Neuronal stem cell (in vitro differentiated cells): ENCODE data around the gene FER.
A peak's percentile ranks its signal among the peaks of the same experiment; 100 is the strongest.

ENCODE experiments used
- DNase-seq: peaks from one replicate; pipeline ENCODE4 v3.0.0-alpha.2; 2013; ENCODE audit warnings: low spot score
- H2AFZ ChIP-seq: one replicate; pipeline ENCODE4 v1.6.1; 2013; ENCODE audit warnings: mild to moderate bottlenecking, low read length, inconsistent platforms
- H2AK5ac ChIP-seq: 2 replicates; pipeline ENCODE4 v1.6.1; 2013; ENCODE audit warnings: low read depth, mild to moderate bottlenecking, inconsistent platforms, low read length, moderate library complexity, mixed read lengths
- H2BK120ac ChIP-seq: 2 replicates; pipeline ENCODE4 v1.6.1; 2013; ENCODE audit warnings: low read depth, mild to moderate bottlenecking, inconsistent platforms, low read length, moderate library complexity, mixed read lengths
- H2BK12ac ChIP-seq: one replicate; pipeline ENCODE4 v1.6.1; 2013; ENCODE audit warnings: low read length, inconsistent platforms
- H2BK15ac ChIP-seq: 2 replicates; pipeline ENCODE4 v1.6.1; 2013; ENCODE audit warnings: mild to moderate bottlenecking, low read length, inconsistent platforms, mixed read lengths
- H2BK5ac ChIP-seq: one replicate; pipeline ENCODE4 v1.6.1; 2013; ENCODE audit warnings: inconsistent platforms, mild to moderate bottlenecking, low read length, moderate library complexity
- H3K14ac ChIP-seq: one replicate; pipeline ENCODE4 v1.6.1; 2013; ENCODE audit warnings: low read length, inconsistent platforms
- H3K18ac ChIP-seq: 2 replicates; pipeline ENCODE4 v1.6.1; 2013; ENCODE audit warnings: low read length, inconsistent platforms
- H3K23ac ChIP-seq: 2 replicates; pipeline ENCODE4 v1.6.1; 2013; ENCODE audit warnings: low read depth, mild to moderate bottlenecking, mixed read lengths, low read length, inconsistent platforms; ENCODE audit not compliant: poor library complexity
- H3K27ac ChIP-seq: replicated peaks from 3 replicates; pipeline ENCODE4 v1.5.1; 2013; ENCODE audit warnings: low read length, inconsistent platforms
- H3K27me3 ChIP-seq, 3 experiments: 2 replicates each; pipeline ENCODE4 v1.6.1; 2013; ENCODE audit warnings: low read length in 3 of 3, mild to moderate bottlenecking in 2 of 3, inconsistent platforms in 1 of 3, low read depth in 1 of 3, mixed read lengths in 1 of 3, moderate library complexity in 1 of 3; ENCODE audit not compliant: control insufficient read depth in 3 of 3, insufficient read depth in 3 of 3
- H3K36me3 ChIP-seq, 2 donors: replicated peaks in 1 of 2; 2 replicates each; pipeline ENCODE4 v1.6.1; 2013; ENCODE audit warnings: low read length in 2 of 2; ENCODE audit not compliant: control insufficient read depth in 2 of 2, insufficient read depth in 2 of 2
- H3K4ac ChIP-seq: 2 replicates; pipeline ENCODE4 v1.6.1; 2013; ENCODE audit warnings: inconsistent platforms, mild to moderate bottlenecking, low read length, moderate library complexity
- H3K4me1 ChIP-seq, 2 donors: 1 replicate in 1 of 2; 2 replicates in 1 of 2; pipeline ENCODE4 v1.6.1; 2013; ENCODE audit warnings: low read length in 2 of 2, low read depth in 1 of 2; ENCODE audit not compliant: control insufficient read depth in 2 of 2, insufficient read depth in 1 of 2
- H3K4me2 ChIP-seq: one replicate; pipeline ENCODE4 v1.6.1; 2013; ENCODE audit warnings: mild to moderate bottlenecking, low read length, inconsistent platforms; ENCODE audit not compliant: insufficient read depth, poor library complexity, severe bottlenecking
- H3K4me3 ChIP-seq, 2 donors: 2 replicates each; pipeline ENCODE4 v1.5.1; 2013; ENCODE audit warnings: low read length in 2 of 2, mild to moderate bottlenecking in 2 of 2, inconsistent platforms in 1 of 2, moderate library complexity in 1 of 2
- H3K79me1 ChIP-seq: one replicate; pipeline ENCODE4 v1.6.1; 2013; ENCODE audit warnings: low read depth, mild to moderate bottlenecking, inconsistent platforms, low read length, moderate library complexity
- H3K9ac ChIP-seq: one replicate; pipeline ENCODE4 v1.6.1; 2013; ENCODE audit warnings: mild to moderate bottlenecking, low read depth, low read length, inconsistent platforms; ENCODE audit not compliant: poor library complexity
- H3K9me3 ChIP-seq, 2 donors: replicated peaks in 1 of 2; 2 replicates each; pipeline versions ENCODE3 to v1.6.1; 2013; ENCODE audit warnings: low read length in 2 of 2, mild to moderate bottlenecking in 2 of 2, inconsistent platforms in 1 of 2, low read depth in 1 of 2, mixed read lengths in 1 of 2, moderate library complexity in 1 of 2; ENCODE audit not compliant: control insufficient read depth in 2 of 2, insufficient read depth in 1 of 2
- H4K8ac ChIP-seq: one replicate; pipeline ENCODE4 v1.6.1; 2013; ENCODE audit warnings: low read depth, mild to moderate bottlenecking, inconsistent platforms, low read length, moderate library complexity
- H4K91ac ChIP-seq: one replicate; pipeline ENCODE4 v1.6.1; 2013; ENCODE audit warnings: low read length, low read depth, mild to moderate bottlenecking, inconsistent platforms; ENCODE audit not compliant: poor library complexity
- WGBS, 2 donors: extraction: QIAGEN DNeasy Blood & Tissue Kit; methylation state at CpG; one replicate each; pipeline ENCODE4 v1.1.7; 2013; ENCODE audit warnings: missing lambda C conversion rate in 2 of 2, mixed read lengths in 1 of 2; ENCODE audit not compliant: insufficient read length in 2 of 2, insufficient replicate concordance in 1 of 2; ENCODE audit errors: extremely low coverage in 2 of 2; 5-methylcytosine and 5-hydroxymethylcytosine counted together

The FER gene

DNA sequence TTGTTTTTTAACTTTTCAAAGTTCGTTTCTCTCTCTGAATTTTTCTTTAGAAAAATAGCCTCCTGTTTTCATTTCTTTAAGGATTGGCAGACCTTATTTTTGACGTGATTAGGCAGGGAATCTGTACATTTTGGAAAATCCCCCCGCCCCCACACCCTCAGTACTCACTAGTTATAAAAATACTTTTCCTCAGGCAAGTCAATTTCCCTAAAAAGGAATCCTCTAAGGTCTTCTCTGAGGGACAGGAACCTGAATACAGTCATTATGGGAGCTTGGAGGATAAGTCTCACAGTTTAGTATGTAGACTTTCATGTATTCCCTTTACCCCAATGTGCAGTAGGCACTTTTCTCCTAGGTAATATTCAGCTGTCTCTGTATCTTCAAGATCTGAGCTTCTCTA is 3.9 kb upstream of the FER start:
- Histone ChIP-seq H3K27ac (peak overlapping the region; percentile 82), H3K79me1 (peaks cover 2% of the 10 kb centered on the region), H3K23ac (no peak overlapping the region), H2BK12ac (no peak overlapping the region), H4K8ac (no peak overlapping the region), H3K27me3 (no peaks in the 10 kb centered on the region), H3K36me3 (no peaks in the 10 kb centered on the region), H2AFZ (no peak overlapping the region), H2BK5ac (no peak overlapping the region), H2BK120ac (no peak overlapping the region), H4K91ac (no peak overlapping the region), H3K4me3 (no peak overlapping the region), H3K9ac (no peak overlapping the region), H3K4me2 (no peak overlapping the region), H2BK15ac (no peak overlapping the region), H2AK5ac (no peak overlapping the region), H3K9me3 (peaks cover 0 to 1% of the 10 kb centered on the region in 2 donors), H3K4ac (no peak overlapping the region), H3K18ac (no peak overlapping the region), H3K4me1 (peaks cover 3 to 7% of the 10 kb centered on the region in 2 donors), H3K14ac (no peak overlapping the region)
- DNase-seq, result no peak
- whole genome bisulfite sequencing, 2 donors, result no CpG with 5 or more reads among the region's 3 CpGs

DNA sequence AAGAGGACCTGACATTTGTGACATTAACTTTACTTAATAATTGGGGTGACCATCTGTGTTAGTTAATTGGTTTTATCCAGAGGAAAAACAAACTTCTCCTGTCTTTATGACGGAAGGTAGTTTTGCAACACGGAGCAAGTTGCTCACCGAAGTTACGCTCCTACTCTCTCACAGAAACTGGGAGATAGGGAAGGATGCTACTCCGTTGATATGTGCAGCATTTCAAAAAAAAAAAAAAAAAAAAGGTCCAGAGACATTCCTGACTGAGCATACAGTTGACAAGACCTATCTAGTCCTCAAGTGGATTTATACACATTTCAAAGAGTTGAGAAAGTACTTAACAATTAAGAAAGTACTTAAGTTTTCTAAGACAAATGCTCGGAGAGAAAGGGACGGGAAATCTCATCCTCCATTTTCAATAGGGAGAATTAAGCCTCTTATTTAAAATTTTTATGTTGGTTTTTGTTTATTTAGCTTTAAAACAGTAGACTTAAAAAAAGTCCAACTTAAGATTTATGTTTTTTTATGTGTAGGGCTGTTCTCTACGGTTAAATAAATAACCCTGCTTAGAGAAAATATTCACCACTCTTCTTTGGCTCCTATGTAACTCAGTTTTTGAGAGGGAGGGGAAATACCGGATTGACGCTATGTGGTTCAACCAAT is 455 bp upstream of the FER start:
- peak overlapping the region; percentile 65 for H3K4me2 ChIP-seq
- H3K36me3 ChIP-seq, result no peaks in the 10 kb centered on the region
- H3K9me3 ChIP-seq, result no peaks in the 10 kb centered on the region
- H4K8ac ChIP-seq, result no peak overlapping the region
- H2BK5ac ChIP-seq, result no peak overlapping the region
- H3K18ac ChIP-seq, result no peak overlapping the region
- no CpG with 5 or more reads among the region's 10 CpGs for WGBS, 2 donors
- no peak overlapping the region for H3K9ac ChIP-seq
- H3K27me3 ChIP-seq, result no peaks in the 10 kb centered on the region
- H2BK12ac ChIP-seq, result no peak overlapping the region
- H3K4me1 ChIP-seq, result peaks cover 3 to 7% of the 10 kb centered on the region in 2 donors
- H3K4ac ChIP-seq, result no peak overlapping the region
- peak overlapping the region; percentile 74 to 94 for H3K4me3 ChIP-seq
- H2BK120ac ChIP-seq, result no peak overlapping the region
- no peak overlapping the region for H3K14ac ChIP-seq
- H2AFZ ChIP-seq, result peak overlapping the region; percentile 97
- no peak for DNase-seq
- H2AK5ac ChIP-seq, result no peak overlapping the region
- no peak overlapping the region for H3K23ac ChIP-seq
- H4K91ac ChIP-seq, result no peak overlapping the region
- H2BK15ac ChIP-seq, result no peak overlapping the region
- peaks cover 3% of the 10 kb centered on the region for H3K79me1 ChIP-seq
- H3K27ac ChIP-seq, result peak overlapping the region; percentile 99

DNA sequence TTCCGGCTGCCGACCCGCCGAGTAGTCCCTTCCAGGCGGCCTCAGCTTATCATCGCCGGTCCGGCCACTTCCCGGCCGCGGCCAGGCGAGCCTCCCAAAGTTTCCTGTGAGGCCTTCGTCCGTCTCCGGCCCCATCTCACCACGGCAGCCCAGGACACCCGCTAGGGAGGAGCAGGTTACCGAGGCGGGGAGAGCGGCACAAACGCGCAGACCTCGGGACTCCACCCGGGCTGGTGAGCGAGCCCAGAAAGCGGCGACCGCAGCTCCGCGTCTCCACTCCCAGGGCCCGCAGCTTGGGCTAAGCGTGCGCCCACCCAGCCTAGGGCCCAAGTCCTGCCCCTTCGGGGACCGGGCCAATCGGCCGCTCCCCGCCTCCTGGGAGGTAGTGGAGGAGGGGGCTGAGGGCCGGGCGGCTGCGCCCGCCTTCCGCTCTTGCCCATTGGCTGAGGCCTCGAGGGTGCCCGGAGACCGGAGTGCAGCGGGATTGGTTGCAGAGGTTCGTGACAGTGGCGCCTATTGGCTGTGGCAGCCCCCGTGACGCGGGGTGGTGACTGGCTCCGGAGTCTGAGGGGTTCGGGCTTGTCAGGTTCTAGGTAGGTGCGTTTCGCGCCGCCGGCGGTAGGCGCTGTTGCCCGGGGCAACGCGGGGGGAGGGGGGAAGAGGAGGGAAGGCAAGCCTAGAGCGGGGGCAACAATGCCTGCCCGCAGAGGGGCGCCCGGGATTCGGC is 867 bp downstream of the FER start:
- Histone ChIP-seq H4K91ac (no peak overlapping the region), H3K27me3 (no peaks in the 10 kb centered on the region), H3K4me2 (peak overlapping the region; percentile 65), H3K27ac (peak overlapping the region; percentile 99), H2AK5ac (peak overlapping the region; percentile 88), H3K9ac (peak overlapping the region; percentile 99), H3K79me1 (peaks cover 3% of the 10 kb centered on the region), H2AFZ (peak overlapping the region; percentile 97), H3K9me3 (no peaks in the 10 kb centered on the region), H2BK120ac (peak overlapping the region; percentile 91), H3K4me1 (peaks cover 3 to 7% of the 10 kb centered on the region in 2 donors), H3K23ac (peak overlapping the region; percentile 100), H3K4ac (no peak overlapping the region), H4K8ac (peak overlapping the region; percentile 92), H3K4me3 (peak overlapping the region; percentile 74 to 94), H2BK15ac (peak overlapping the region; percentile 85), H3K14ac (peak overlapping the region; percentile 94), H2BK12ac (peak overlapping the region; percentile 58), H3K36me3 (no peaks in the 10 kb centered on the region), H2BK5ac (peak overlapping the region; percentile 98), H3K18ac (peak overlapping the region; percentile 100)
- no CpG with 5 or more reads among the region's 69 CpGs for WGBS, 2 donors
- peak; percentile 98 for DNase-seq

DNA sequence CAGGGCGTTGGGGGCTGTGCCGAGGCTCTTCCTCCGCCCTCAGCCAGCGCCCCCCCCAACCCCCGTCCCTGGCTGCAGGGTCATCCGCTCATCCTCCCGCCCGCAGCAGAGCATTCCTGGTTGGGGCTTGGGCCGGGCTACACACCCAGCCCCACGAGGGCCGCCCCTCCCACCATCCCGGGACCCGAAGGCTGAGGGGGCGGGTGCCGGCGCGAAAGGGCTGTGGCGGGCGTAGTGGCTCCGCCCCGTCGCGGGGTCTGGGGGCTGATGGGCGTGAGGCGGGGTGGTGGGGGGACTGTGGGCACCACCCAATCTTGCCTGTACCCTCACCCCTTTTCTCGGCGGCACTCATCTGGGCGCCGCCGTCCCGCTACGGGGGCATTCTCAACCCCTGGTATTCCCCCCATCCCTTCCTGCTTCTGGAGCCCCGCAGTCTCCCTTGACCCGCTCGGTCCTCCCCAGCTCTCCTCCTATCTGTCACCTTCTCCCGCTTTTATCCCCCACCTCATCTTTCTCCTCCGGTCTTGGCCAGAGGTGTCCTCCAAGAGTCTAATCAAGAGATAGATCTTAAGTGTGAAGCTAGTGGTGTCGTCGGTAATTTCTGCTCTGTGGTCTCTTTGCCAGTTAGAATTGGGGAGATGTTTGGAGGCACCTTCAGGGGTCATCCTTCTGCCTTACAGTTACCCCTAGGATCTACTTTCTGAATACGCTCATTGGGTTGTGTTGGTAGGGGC is 1.6 kb downstream of the FER start:
- peak overlapping the region; percentile 61 for H3K4me2 ChIP-seq
- no peak overlapping the region for H4K8ac ChIP-seq
- H3K27ac ChIP-seq, result peak overlapping the region; percentile 85
- no peak overlapping the region for H2BK120ac ChIP-seq
- H3K4me1 ChIP-seq, result peaks cover 0 to 2% of the 10 kb centered on the region in 2 donors
- peak overlapping the region; percentile 97 for H3K18ac ChIP-seq
- no peak overlapping the region for H2BK12ac ChIP-seq
- no peak overlapping the region for H3K4ac ChIP-seq
- peaks cover 3% of the 10 kb centered on the region for H3K79me1 ChIP-seq
- peak overlapping the region; percentile 66 for H2BK5ac ChIP-seq
- DNase-seq, result no peak
- H2AFZ ChIP-seq, result peak overlapping the region; percentile 97
- peak overlapping the region; percentile 74 to 91 for H3K4me3 ChIP-seq
- H3K36me3 ChIP-seq, result no peaks in the 10 kb centered on the region
- no peak overlapping the region for H2BK15ac ChIP-seq
- H4K91ac ChIP-seq, result no peak overlapping the region
- peak overlapping the region; percentile 84 for H3K9ac ChIP-seq
- peak overlapping the region; percentile 21 for H3K14ac ChIP-seq
- H3K9me3 ChIP-seq, result no peaks in the 10 kb centered on the region
- no CpG with 5 or more reads among the region's 40 CpGs for WGBS, 2 donors
- H3K27me3 ChIP-seq, result no peaks in the 10 kb centered on the region
- no peak overlapping the region for H3K23ac ChIP-seq
- H2AK5ac ChIP-seq, result no peak overlapping the region
